H9 (cell line): ENCODE data around the gene ZNF783. TPM values are rescaled to one million over a fixed set of nuclear protein-coding genes. Genes with fewer than 3 reads are reported as not detected.

Source experiments
- DNase-seq: peaks from one replicate; pipeline ENCODE4 v3.0.0-alpha.2; 2017
- H2AFZ ChIP-seq: one replicate; pipeline ENCODE4 v1.6.1; 2013; ENCODE audit warnings: mild to moderate bottlenecking, low read length, control low read depth, moderate library complexity
- H2AK5ac ChIP-seq: 2 replicates; pipeline ENCODE4 v1.6.1; 2013; ENCODE audit warnings: low read length, control low read depth, mixed read lengths; ENCODE audit not compliant: insufficient read length
- H2BK120ac ChIP-seq: one replicate; pipeline ENCODE4 v1.6.1; 2013; ENCODE audit warnings: low read depth, mild to moderate bottlenecking, low read length, control low read depth, inconsistent platforms; ENCODE audit not compliant: poor library complexity, severe bottlenecking
- H2BK12ac ChIP-seq: 2 replicates; pipeline ENCODE4 v1.6.1; 2013; ENCODE audit warnings: low read length, control low read depth, mixed read lengths, low read depth; ENCODE audit not compliant: insufficient read length
- H2BK15ac ChIP-seq: 2 replicates; pipeline ENCODE4 v1.6.1; 2013; ENCODE audit warnings: low read depth, low read length, control low read depth
- H2BK20ac ChIP-seq: one replicate; pipeline ENCODE4 v1.6.1; 2013; ENCODE audit warnings: low read depth, mild to moderate bottlenecking, low read length, control low read depth, inconsistent platforms; ENCODE audit not compliant: poor library complexity, severe bottlenecking
- H2BK5ac ChIP-seq: 2 replicates; pipeline ENCODE4 v1.6.1; 2013; ENCODE audit warnings: low read length, control low read depth, mixed read lengths; ENCODE audit not compliant: insufficient read length
- H3K14ac ChIP-seq: 2 replicates; pipeline ENCODE4 v1.6.1; 2013; ENCODE audit warnings: low read length, control low read depth; ENCODE audit not compliant: insufficient read depth
- H3K18ac ChIP-seq: 2 replicates; pipeline ENCODE4 v1.6.1; 2013; ENCODE audit warnings: low read depth, mild to moderate bottlenecking, mixed read lengths, low read length, control low read depth; ENCODE audit not compliant: insufficient read length
- H3K23ac ChIP-seq: 2 replicates; pipeline ENCODE4 v1.6.1; 2013; ENCODE audit warnings: low read length, control low read depth, mixed read lengths, low read depth; ENCODE audit not compliant: insufficient read length
- H3K23me2 ChIP-seq: 2 replicates; pipeline ENCODE4 v1.6.1; 2013; ENCODE audit warnings: low read depth, mild to moderate bottlenecking, mixed read lengths, low read length, control low read depth; ENCODE audit not compliant: insufficient read length, poor library complexity, severe bottlenecking
- H3K27ac ChIP-seq: 2 replicates; pipeline ENCODE4 v1.5.1; 2013; ENCODE audit warnings: low read length, control low read depth, mixed read lengths, low read depth; ENCODE audit not compliant: insufficient read length
- H3K27me3 ChIP-seq: 2 replicates; pipeline ENCODE4 v1.6.1; 2013; ENCODE audit warnings: low read length, control low read depth, inconsistent platforms; ENCODE audit not compliant: insufficient read depth
- H3K4ac ChIP-seq: 2 replicates; pipeline ENCODE4 v1.6.1; 2013; ENCODE audit warnings: low read depth, mild to moderate bottlenecking, control low read depth, inconsistent platforms, low read length, moderate library complexity
- H3K4me1 ChIP-seq: 2 replicates; pipeline ENCODE4 v1.6.1; 2013; ENCODE audit warnings: low read length, control low read depth, inconsistent platforms; ENCODE audit not compliant: insufficient read depth
- H3K4me2 ChIP-seq: 2 replicates; pipeline ENCODE4 v1.6.1; 2013; ENCODE audit warnings: low read length, control low read depth, mixed read lengths; ENCODE audit not compliant: insufficient read length, insufficient read depth
- H3K56ac ChIP-seq: 2 replicates; pipeline ENCODE4 v1.6.1; 2013; ENCODE audit warnings: low read depth, mild to moderate bottlenecking, mixed read lengths, low read length, control low read depth; ENCODE audit not compliant: insufficient read length
- H3K79me1 ChIP-seq: 2 replicates; pipeline ENCODE4 v1.6.1; 2013; ENCODE audit warnings: low read depth, mild to moderate bottlenecking, moderate library complexity, low read length, control low read depth, inconsistent platforms; ENCODE audit not compliant: insufficient read depth, poor library complexity, severe bottlenecking
- H3K79me2 ChIP-seq: 2 replicates; pipeline ENCODE4 v1.6.1; 2013; ENCODE audit warnings: low read length, control low read depth, inconsistent platforms; ENCODE audit not compliant: insufficient read depth
- H3K9ac ChIP-seq: 2 replicates; pipeline ENCODE4 v1.6.1; 2013; ENCODE audit warnings: low read length, control low read depth, mixed read lengths; ENCODE audit not compliant: insufficient read length; ENCODE audit errors: extremely low read depth
- H3K9me3 ChIP-seq: one replicate; pipeline ENCODE4 v1.6.1; 2013; ENCODE audit warnings: low read depth, low read length, inconsistent platforms; ENCODE audit not compliant: control insufficient read depth
- H3T11ph ChIP-seq: one replicate; pipeline ENCODE4 v1.6.1; 2013; ENCODE audit warnings: mild to moderate bottlenecking, low read length, control low read depth, inconsistent platforms
- H4K20me1 ChIP-seq: one replicate; pipeline ENCODE4 v1.6.1; 2013; ENCODE audit not compliant: control insufficient read depth, insufficient read length, insufficient read depth
- H4K5ac ChIP-seq: 2 replicates; pipeline ENCODE4 v1.6.1; 2013; ENCODE audit warnings: low read depth, mild to moderate bottlenecking, mixed read lengths, low read length, control low read depth; ENCODE audit not compliant: insufficient read length
- H4K8ac ChIP-seq: replicated peaks from 2 replicates; pipeline ENCODE4 v1.6.1; 2013; ENCODE audit warnings: low read length, control low read depth, mixed read lengths, low read depth; ENCODE audit not compliant: insufficient read length
- H4K91ac ChIP-seq: 2 replicates; pipeline ENCODE4 v1.6.1; 2013; ENCODE audit warnings: low read depth, mild to moderate bottlenecking, moderate library complexity, mixed read lengths, low read length, control low read depth; ENCODE audit not compliant: insufficient read length
- H3K27ac Mint-ChIP-seq, 3 experiments: 2 replicates in 2 of 3; 3 replicates in 1 of 3; pipeline ENCODE4 v1.8.0; 2020 to 2021; ENCODE audit warnings: mixed read lengths in 3 of 3, mild to moderate bottlenecking in 1 of 3, moderate library complexity in 1 of 3
- H3K27me3 Mint-ChIP-seq: 2 replicates; pipeline ENCODE4 v1.8.0; 2021; ENCODE audit warnings: low read depth, mild to moderate bottlenecking, moderate library complexity, mixed read lengths
- H3K36me3 Mint-ChIP-seq, 3 experiments: 2 replicates in 2 of 3; 3 replicates in 1 of 3; pipeline ENCODE4 v1.8.0; 2020 to 2021; ENCODE audit warnings: low read depth in 3 of 3, mixed read lengths in 3 of 3; ENCODE audit not compliant: insufficient read depth in 1 of 3
- H3K4me1 Mint-ChIP-seq, 2 experiments: 2 replicates each; pipeline ENCODE4 v1.8.0; 2020; ENCODE audit warnings: mixed read lengths in 2 of 2
- H3K4me3 Mint-ChIP-seq, 2 experiments: 2 replicates in 1 of 2; 3 replicates in 1 of 2; pipeline ENCODE4 v1.8.0; 2020 to 2021; ENCODE audit warnings: mild to moderate bottlenecking in 2 of 2, mixed read lengths in 2 of 2, moderate library complexity in 1 of 2
- H3K9me3 Mint-ChIP-seq, 2 experiments: 2 replicates in 1 of 2; 3 replicates in 1 of 2; pipeline ENCODE4 v1.8.0; 2020; ENCODE audit warnings: mild to moderate bottlenecking in 2 of 2, mixed read lengths in 2 of 2, moderate library complexity in 1 of 2
- CTCF ChIP-seq: fragments of 200-600 bp; sonication (generic); conservative IDR thresholded peaks from 3 replicates; pipeline ENCODE4 v1.8.0; 2021; ENCODE audit warnings: antibody characterized with exemption, mild to moderate bottlenecking
- WGBS: extraction: QIAGEN DNeasy Blood & Tissue Kit; methylation state at CpG from one replicate; pipeline ENCODE4 v1.1.7; 2013; ENCODE audit warnings: missing lambda C conversion rate, low lambda C conversion rate, mixed read lengths; ENCODE audit not compliant: insufficient read length; ENCODE audit errors: extremely low coverage; 5-methylcytosine and 5-hydroxymethylcytosine counted together
- total RNA-seq: library from RNA; stranded (reverse); gene quantifications from 2 replicates; pipeline ENCODE4 v1.2.1, GENCODE V29; 2021

ZNF783 gene
- total RNA-seq, 1 experiment from 2014 or later: 13.6 TPM

GRCh38 chr7:149228831-149229471 is 33.0 kb upstream of the ZNF783 start:
- Histone ChIP-seq H4K5ac (no peak overlapping the region), H3K79me2 (no peaks in the 10 kb centered on the region), H4K91ac (no peak overlapping the region), H3K14ac (no peak overlapping the region), H2BK120ac (no peak overlapping the region), H3K27ac (no peak overlapping the region), H3K23me2 (no peaks in the 10 kb centered on the region), H2AFZ (no peak overlapping the region), H3K23ac (no peak overlapping the region), H3K79me1 (no peaks in the 10 kb centered on the region), H2BK5ac (no peak overlapping the region), H2BK12ac (no peak overlapping the region), H4K8ac (no peak overlapping the region), H3K9ac (no peak overlapping the region), H2BK20ac (no peak overlapping the region), H4K20me1 (no peaks in the 10 kb centered on the region), H3K56ac (no peak overlapping the region), H3K27me3 (no peaks in the 10 kb centered on the region), H3K4me2 (no peak overlapping the region), H3K18ac (no peak overlapping the region), H3T11ph (no peak overlapping the region), H2BK15ac (no peak overlapping the region), H2AK5ac (no peak overlapping the region), H3K9me3 (no peaks in the 10 kb centered on the region), H3K4me1 (no peaks in the 10 kb centered on the region), H3K4ac (no peak overlapping the region)
- no CpG with 5 or more reads among the region's 7 CpGs for WGBS
- TF ChIP-seq CTCF: no peak
- peaks cover 1 to 17% (median 14%) of the 10 kb centered on the region in 3 experiments; a peak in 5 of 7 replicates for H3K36me3 Mint-ChIP-seq
- H3K4me1 Mint-ChIP-seq: no peaks in the 10 kb centered on the region
- H3K27me3 Mint-ChIP-seq: peaks cover 18% of the 10 kb centered on the region
- no peak overlapping the region for H3K27ac Mint-ChIP-seq
- no peak overlapping the region for H3K4me3 Mint-ChIP-seq
- no peak for DNase-seq
- H3K9me3 Mint-ChIP-seq: no peaks in the 10 kb centered on the region
